GM18498 (cell line): ENCODE data around the gene SLC38A6.
A peak's percentile ranks its signal among the peaks of the same experiment; 100 is the strongest.

Experiments used
- ATAC-seq: cut with Tn5 transposase; IDR thresholded peaks from one replicate; pipeline ENCODE4 v1.9.1; 2021; ENCODE audit warnings: mild to moderate bottlenecking, moderate library complexity; ENCODE audit not compliant: unreplicated experiment

Gene SLC38A6

GRCh38 chr14:61101803-61102548 is 120.9 kb downstream of the SLC38A6 start:
- peak; percentile 36 for ATAC-seq
